ENCODE results near the gene TAGLN.

DNA sequence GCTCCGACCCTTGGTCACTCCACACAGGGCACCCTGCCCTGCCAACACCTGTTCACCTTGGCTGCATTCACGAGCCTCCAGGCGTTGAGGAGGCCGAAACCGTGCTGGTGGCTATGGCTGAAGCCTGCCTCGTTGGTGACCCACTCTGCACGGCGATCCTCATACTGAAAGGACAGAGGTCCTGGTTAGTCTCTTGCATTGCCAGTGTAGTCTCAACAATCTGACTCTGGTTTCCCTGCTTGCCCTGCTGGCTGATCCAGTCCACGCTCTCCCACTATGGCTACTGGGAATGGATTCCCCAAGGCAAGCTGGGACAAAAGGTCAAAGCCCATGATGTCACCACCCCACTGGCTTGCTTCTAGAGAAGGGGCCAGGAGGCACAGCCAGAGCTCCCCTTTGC is 19.8 kb downstream of the TAGLN start:
- TF ChIP-seq EZH2 (IDR thresholded peaks at IDR 0.05; ENCODE audit: borderline replicate concordance, insufficient read depth, low read depth, low read length, poor library complexity, severe bottlenecking) = no peak
- TF ChIP-seq, protein P1, sequence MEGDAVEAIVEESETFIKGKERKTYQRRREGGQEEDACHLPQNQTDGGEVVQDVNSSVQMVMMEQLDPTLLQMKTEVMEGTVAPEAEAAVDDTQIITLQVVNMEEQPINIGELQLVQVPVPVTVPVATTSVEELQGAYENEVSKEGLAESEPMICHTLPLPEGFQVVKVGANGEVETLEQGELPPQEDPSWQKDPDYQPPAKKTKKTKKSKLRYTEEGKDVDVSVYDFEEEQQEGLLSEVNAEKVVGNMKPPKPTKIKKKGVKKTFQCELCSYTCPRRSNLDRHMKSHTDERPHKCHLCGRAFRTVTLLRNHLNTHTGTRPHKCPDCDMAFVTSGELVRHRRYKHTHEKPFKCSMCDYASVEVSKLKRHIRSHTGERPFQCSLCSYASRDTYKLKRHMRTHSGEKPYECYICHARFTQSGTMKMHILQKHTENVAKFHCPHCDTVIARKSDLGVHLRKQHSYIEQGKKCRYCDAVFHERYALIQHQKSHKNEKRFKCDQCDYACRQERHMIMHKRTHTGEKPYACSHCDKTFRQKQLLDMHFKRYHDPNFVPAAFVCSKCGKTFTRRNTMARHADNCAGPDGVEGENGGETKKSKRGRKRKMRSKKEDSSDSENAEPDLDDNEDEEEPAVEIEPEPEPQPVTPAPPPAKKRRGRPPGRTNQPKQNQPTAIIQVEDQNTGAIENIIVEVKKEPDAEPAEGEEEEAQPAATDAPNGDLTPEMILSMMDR (IDR thresholded peaks at IDR 0.05) = no peak

Measured in B cell (primary cell).